Measurements from ENCODE around the gene DHRS3.
"Not testable (repeated sequence)": the region's sequence is repeated elsewhere in the genome, so short reads cannot be mapped to it uniquely, and the experiment has no call there.

Gene DHRS3

GRCh38 chr1:12578860-12579422, 39.1 kb downstream of the DHRS3 start:
- no peak for DNase-seq (ENCODE audit: low spot score)

GRCh38 chr1:12577020-12577419, 41.0 kb downstream of the DHRS3 start:
- DNase-seq (ENCODE audit: low spot score) = no peak

- no peak for DNase-seq (ENCODE audit: low spot score)
These were observed 43.3 kb downstream of the DHRS3 start for GRCh38 chr1:12574757-12575139.

GRCh38 chr1:12573015-12573825, 44.8 kb downstream of the DHRS3 start:
- no peak for DNase-seq (ENCODE audit: low spot score)

- no peak for DNase-seq (ENCODE audit: low spot score)
These were observed 45.5 kb downstream of the DHRS3 start for GRCh38 chr1:12572522-12572921.

- DNase-seq (ENCODE audit: low spot score) = no peak
These were observed 47.7 kb downstream of the DHRS3 start for GRCh38 chr1:12570291-12570690.

- no peak for DNase-seq (ENCODE audit: low spot score)
These were observed 49.8 kb downstream of the DHRS3 start for GRCh38 chr1:12568009-12568767.

- DNase-seq (ENCODE audit: low spot score) = no peak
These were observed 50.7 kb downstream of the DHRS3 start for GRCh38 chr1:12567288-12567819.

- DNase-seq (ENCODE audit: low spot score) = no peak
These were observed 51.3 kb downstream of the DHRS3 start for GRCh38 chr1:12566484-12567287.

- DNase-seq (ENCODE audit: low spot score) = no peak
These were observed 52.1 kb downstream of the DHRS3 start for GRCh38 chr1:12565966-12566352.

GRCh38 chr1:12565094-12565965, 52.7 kb downstream of the DHRS3 start:
- no peak for DNase-seq (ENCODE audit: low spot score)

- not testable (repeated sequence) for DNase-seq (ENCODE audit: low spot score)
These were observed 53.8 kb downstream of the DHRS3 start for GRCh38 chr1:12564251-12564650.

- no peak for DNase-seq (ENCODE audit: low spot score)
These were observed 54.9 kb downstream of the DHRS3 start for GRCh38 chr1:12562955-12563576.

- DNase-seq (ENCODE audit: low spot score) = no peak
These were observed 56.9 kb downstream of the DHRS3 start for GRCh38 chr1:12561121-12561520.

GRCh38 chr1:12556957-12557935, 60.8 kb downstream of the DHRS3 start:
- DNase-seq (ENCODE audit: low spot score) = no peak

- no peak for DNase-seq (ENCODE audit: low spot score)
These were observed 61.6 kb downstream of the DHRS3 start for GRCh38 chr1:12556368-12556930.

GRCh38 chr1:12555411-12556367, 62.3 kb downstream of the DHRS3 start:
- DNase-seq (ENCODE audit: low spot score) = no peak
